MM.1S (cell line): ENCODE results near the gene ALG14.

ENCODE experiments used
- EZH2 ChIP-seq: fragments of 300-600 bp; sonication (generic); optimal IDR thresholded peaks from 2 replicates; pipeline ENCODE3; 2017; ENCODE audit warnings: low read depth, mild to moderate bottlenecking, antibody characterized with exemption, low read length, mixed read lengths
- EZH2phosphoT487 ChIP-seq: fragments of 300-600 bp; sonication (generic); IDR thresholded peaks from 2 replicates; pipeline ENCODE4 v1.6.1; 2018; ENCODE audit warnings: antibody characterized with exemption, low read length
- TF ChIP-seq, protein P1 (sequence below): fragments of 300-600 bp; sonication (generic); IDR thresholded peaks from 2 replicates; pipeline ENCODE4 v1.5.1; 2016; ENCODE audit warnings: antibody characterized with exemption, low read length, mixed read lengths

- TF ChIP-seq, protein P1, sequence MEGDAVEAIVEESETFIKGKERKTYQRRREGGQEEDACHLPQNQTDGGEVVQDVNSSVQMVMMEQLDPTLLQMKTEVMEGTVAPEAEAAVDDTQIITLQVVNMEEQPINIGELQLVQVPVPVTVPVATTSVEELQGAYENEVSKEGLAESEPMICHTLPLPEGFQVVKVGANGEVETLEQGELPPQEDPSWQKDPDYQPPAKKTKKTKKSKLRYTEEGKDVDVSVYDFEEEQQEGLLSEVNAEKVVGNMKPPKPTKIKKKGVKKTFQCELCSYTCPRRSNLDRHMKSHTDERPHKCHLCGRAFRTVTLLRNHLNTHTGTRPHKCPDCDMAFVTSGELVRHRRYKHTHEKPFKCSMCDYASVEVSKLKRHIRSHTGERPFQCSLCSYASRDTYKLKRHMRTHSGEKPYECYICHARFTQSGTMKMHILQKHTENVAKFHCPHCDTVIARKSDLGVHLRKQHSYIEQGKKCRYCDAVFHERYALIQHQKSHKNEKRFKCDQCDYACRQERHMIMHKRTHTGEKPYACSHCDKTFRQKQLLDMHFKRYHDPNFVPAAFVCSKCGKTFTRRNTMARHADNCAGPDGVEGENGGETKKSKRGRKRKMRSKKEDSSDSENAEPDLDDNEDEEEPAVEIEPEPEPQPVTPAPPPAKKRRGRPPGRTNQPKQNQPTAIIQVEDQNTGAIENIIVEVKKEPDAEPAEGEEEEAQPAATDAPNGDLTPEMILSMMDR, result no peak
- TF ChIP-seq EZH2 (no peak), EZH2phosphoT487 (no peak)
These were observed 80.6 kb downstream of the ALG14 start for GRCh38 chr1:94992161-94992560.
